H9 (cell line): Measurements from ENCODE around the gene SNTG2. TPM values are rescaled to one million over a fixed set of nuclear protein-coding genes. Genes with fewer than 3 reads are reported as not detected.

Experiments
- DNase-seq: peaks from one replicate; pipeline ENCODE4 v3.0.0-alpha.2; 2017
- H2AFZ ChIP-seq: one replicate; pipeline ENCODE4 v1.6.1; 2013; ENCODE audit warnings: mild to moderate bottlenecking, low read length, control low read depth, moderate library complexity
- H2AK5ac ChIP-seq: 2 replicates; pipeline ENCODE4 v1.6.1; 2013; ENCODE audit warnings: low read length, control low read depth, mixed read lengths; ENCODE audit not compliant: insufficient read length
- H2BK120ac ChIP-seq: one replicate; pipeline ENCODE4 v1.6.1; 2013; ENCODE audit warnings: low read depth, mild to moderate bottlenecking, low read length, control low read depth, inconsistent platforms; ENCODE audit not compliant: poor library complexity, severe bottlenecking
- H2BK12ac ChIP-seq: 2 replicates; pipeline ENCODE4 v1.6.1; 2013; ENCODE audit warnings: low read length, control low read depth, mixed read lengths, low read depth; ENCODE audit not compliant: insufficient read length
- H2BK15ac ChIP-seq: 2 replicates; pipeline ENCODE4 v1.6.1; 2013; ENCODE audit warnings: low read depth, low read length, control low read depth
- H2BK20ac ChIP-seq: one replicate; pipeline ENCODE4 v1.6.1; 2013; ENCODE audit warnings: low read depth, mild to moderate bottlenecking, low read length, control low read depth, inconsistent platforms; ENCODE audit not compliant: poor library complexity, severe bottlenecking
- H2BK5ac ChIP-seq: 2 replicates; pipeline ENCODE4 v1.6.1; 2013; ENCODE audit warnings: low read length, control low read depth, mixed read lengths; ENCODE audit not compliant: insufficient read length
- H3K14ac ChIP-seq: 2 replicates; pipeline ENCODE4 v1.6.1; 2013; ENCODE audit warnings: low read length, control low read depth; ENCODE audit not compliant: insufficient read depth
- H3K18ac ChIP-seq: 2 replicates; pipeline ENCODE4 v1.6.1; 2013; ENCODE audit warnings: low read depth, mild to moderate bottlenecking, mixed read lengths, low read length, control low read depth; ENCODE audit not compliant: insufficient read length
- H3K23ac ChIP-seq: 2 replicates; pipeline ENCODE4 v1.6.1; 2013; ENCODE audit warnings: low read length, control low read depth, mixed read lengths, low read depth; ENCODE audit not compliant: insufficient read length
- H3K23me2 ChIP-seq: 2 replicates; pipeline ENCODE4 v1.6.1; 2013; ENCODE audit warnings: low read depth, mild to moderate bottlenecking, mixed read lengths, low read length, control low read depth; ENCODE audit not compliant: insufficient read length, poor library complexity, severe bottlenecking
- H3K27ac ChIP-seq: 2 replicates; pipeline ENCODE4 v1.5.1; 2013; ENCODE audit warnings: low read length, control low read depth, mixed read lengths, low read depth; ENCODE audit not compliant: insufficient read length
- H3K27me3 ChIP-seq: 2 replicates; pipeline ENCODE4 v1.6.1; 2013; ENCODE audit warnings: low read length, control low read depth, inconsistent platforms; ENCODE audit not compliant: insufficient read depth
- H3K4ac ChIP-seq: 2 replicates; pipeline ENCODE4 v1.6.1; 2013; ENCODE audit warnings: low read depth, mild to moderate bottlenecking, control low read depth, inconsistent platforms, low read length, moderate library complexity
- H3K4me1 ChIP-seq: 2 replicates; pipeline ENCODE4 v1.6.1; 2013; ENCODE audit warnings: low read length, control low read depth, inconsistent platforms; ENCODE audit not compliant: insufficient read depth
- H3K4me2 ChIP-seq: 2 replicates; pipeline ENCODE4 v1.6.1; 2013; ENCODE audit warnings: low read length, control low read depth, mixed read lengths; ENCODE audit not compliant: insufficient read length, insufficient read depth
- H3K56ac ChIP-seq: 2 replicates; pipeline ENCODE4 v1.6.1; 2013; ENCODE audit warnings: low read depth, mild to moderate bottlenecking, mixed read lengths, low read length, control low read depth; ENCODE audit not compliant: insufficient read length
- H3K79me1 ChIP-seq: 2 replicates; pipeline ENCODE4 v1.6.1; 2013; ENCODE audit warnings: low read depth, mild to moderate bottlenecking, moderate library complexity, low read length, control low read depth, inconsistent platforms; ENCODE audit not compliant: insufficient read depth, poor library complexity, severe bottlenecking
- H3K79me2 ChIP-seq: 2 replicates; pipeline ENCODE4 v1.6.1; 2013; ENCODE audit warnings: low read length, control low read depth, inconsistent platforms; ENCODE audit not compliant: insufficient read depth
- H3K9ac ChIP-seq: 2 replicates; pipeline ENCODE4 v1.6.1; 2013; ENCODE audit warnings: low read length, control low read depth, mixed read lengths; ENCODE audit not compliant: insufficient read length; ENCODE audit errors: extremely low read depth
- H3K9me3 ChIP-seq: one replicate; pipeline ENCODE4 v1.6.1; 2013; ENCODE audit warnings: low read depth, low read length, inconsistent platforms; ENCODE audit not compliant: control insufficient read depth
- H3T11ph ChIP-seq: one replicate; pipeline ENCODE4 v1.6.1; 2013; ENCODE audit warnings: mild to moderate bottlenecking, low read length, control low read depth, inconsistent platforms
- H4K20me1 ChIP-seq: one replicate; pipeline ENCODE4 v1.6.1; 2013; ENCODE audit not compliant: control insufficient read depth, insufficient read length, insufficient read depth
- H4K5ac ChIP-seq: 2 replicates; pipeline ENCODE4 v1.6.1; 2013; ENCODE audit warnings: low read depth, mild to moderate bottlenecking, mixed read lengths, low read length, control low read depth; ENCODE audit not compliant: insufficient read length
- H4K8ac ChIP-seq: replicated peaks from 2 replicates; pipeline ENCODE4 v1.6.1; 2013; ENCODE audit warnings: low read length, control low read depth, mixed read lengths, low read depth; ENCODE audit not compliant: insufficient read length
- H4K91ac ChIP-seq: 2 replicates; pipeline ENCODE4 v1.6.1; 2013; ENCODE audit warnings: low read depth, mild to moderate bottlenecking, moderate library complexity, mixed read lengths, low read length, control low read depth; ENCODE audit not compliant: insufficient read length
- H3K27ac Mint-ChIP-seq, 3 experiments: 2 replicates in 2 of 3; 3 replicates in 1 of 3; pipeline ENCODE4 v1.8.0; 2020 to 2021; ENCODE audit warnings: mixed read lengths in 3 of 3, mild to moderate bottlenecking in 1 of 3, moderate library complexity in 1 of 3
- H3K27me3 Mint-ChIP-seq: 2 replicates; pipeline ENCODE4 v1.8.0; 2021; ENCODE audit warnings: low read depth, mild to moderate bottlenecking, moderate library complexity, mixed read lengths
- H3K36me3 Mint-ChIP-seq, 3 experiments: 2 replicates in 2 of 3; 3 replicates in 1 of 3; pipeline ENCODE4 v1.8.0; 2020 to 2021; ENCODE audit warnings: low read depth in 3 of 3, mixed read lengths in 3 of 3; ENCODE audit not compliant: insufficient read depth in 1 of 3
- H3K4me1 Mint-ChIP-seq, 2 experiments: 2 replicates each; pipeline ENCODE4 v1.8.0; 2020; ENCODE audit warnings: mixed read lengths in 2 of 2
- H3K4me3 Mint-ChIP-seq, 2 experiments: 2 replicates in 1 of 2; 3 replicates in 1 of 2; pipeline ENCODE4 v1.8.0; 2020 to 2021; ENCODE audit warnings: mild to moderate bottlenecking in 2 of 2, mixed read lengths in 2 of 2, moderate library complexity in 1 of 2
- H3K9me3 Mint-ChIP-seq, 2 experiments: 2 replicates in 1 of 2; 3 replicates in 1 of 2; pipeline ENCODE4 v1.8.0; 2020; ENCODE audit warnings: mild to moderate bottlenecking in 2 of 2, mixed read lengths in 2 of 2, moderate library complexity in 1 of 2
- WGBS: extraction: QIAGEN DNeasy Blood & Tissue Kit; methylation state at CpG from one replicate; pipeline ENCODE4 v1.1.7; 2013; ENCODE audit warnings: missing lambda C conversion rate, low lambda C conversion rate, mixed read lengths; ENCODE audit not compliant: insufficient read length; ENCODE audit errors: extremely low coverage; 5-methylcytosine and 5-hydroxymethylcytosine counted together
- total RNA-seq: library from RNA; stranded (reverse); gene quantifications from 2 replicates; pipeline ENCODE4 v1.2.1, GENCODE V29; 2021
- TF ChIP-seq, protein P1 (sequence below): fragments of 200-600 bp; sonication (generic); conservative IDR thresholded peaks from 3 replicates; pipeline ENCODE4 v1.8.0; 2021; ENCODE audit warnings: antibody characterized with exemption, mild to moderate bottlenecking

Gene SNTG2
- total RNA-seq, 1 experiment from 2014 or later, result 13.2 TPM

DNA sequence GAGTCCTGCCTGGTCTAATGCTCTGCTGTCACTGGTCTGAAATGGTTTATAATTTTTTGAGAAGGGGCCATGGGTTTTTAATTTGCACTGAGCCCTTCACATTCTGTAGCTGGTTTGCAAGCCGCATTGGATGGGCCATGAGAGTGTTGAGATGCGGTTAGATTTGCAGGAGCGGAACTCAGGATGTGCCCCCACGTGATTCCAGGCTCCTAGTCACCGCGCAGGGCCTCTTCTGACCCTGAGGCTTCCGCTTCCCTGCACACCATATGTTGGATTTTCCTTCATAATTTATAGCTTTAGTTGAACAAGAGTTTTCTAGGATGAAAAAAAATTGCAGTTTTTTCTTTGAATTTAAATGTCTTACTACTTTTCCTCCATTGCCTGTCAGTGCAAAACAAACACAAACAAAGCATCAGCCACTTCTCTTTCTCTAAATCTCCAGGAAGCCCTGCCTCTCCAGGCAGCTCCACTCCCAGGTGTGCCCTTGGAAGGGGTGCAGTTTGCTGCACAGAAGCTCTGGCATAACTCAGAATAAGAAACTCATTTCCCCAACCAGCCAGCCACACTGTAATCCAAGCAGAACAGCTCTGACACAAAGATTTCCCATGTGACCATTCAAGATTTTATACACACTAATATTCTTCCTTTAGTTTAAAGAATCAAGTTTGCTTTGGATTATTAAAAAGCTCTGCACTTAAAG, 444.2 kb downstream of the SNTG2 start:
- no peaks in the 10 kb centered on the region for H3K79me1 ChIP-seq
- no peak overlapping the region for H3K9ac ChIP-seq
- H3K9me3 Mint-ChIP-seq, result peaks cover 2 to 3% of the 10 kb centered on the region in 2 experiments; a peak in 4 of 5 replicates
- no peak overlapping the region for H2AFZ ChIP-seq
- H2BK15ac ChIP-seq, result no peak overlapping the region
- H3K27ac Mint-ChIP-seq, result no peak overlapping the region
- no peak overlapping the region for H2BK20ac ChIP-seq
- H3K27ac ChIP-seq, result no peak overlapping the region
- H3K4me2 ChIP-seq, result no peak overlapping the region
- H3K23me2 ChIP-seq, result no peaks in the 10 kb centered on the region
- no peak overlapping the region for H4K8ac ChIP-seq
- H3K23ac ChIP-seq, result no peak overlapping the region
- no peak overlapping the region for H3K4ac ChIP-seq
- no peak overlapping the region for H3T11ph ChIP-seq
- no peak overlapping the region for H3K56ac ChIP-seq
- H3K79me2 ChIP-seq, result no peaks in the 10 kb centered on the region
- DNase-seq, result no peak
- H3K36me3 Mint-ChIP-seq, result peaks cover 0 to 3% (median 0%) of the 10 kb centered on the region in 3 experiments; a peak in 1 of 7 replicates
- H4K20me1 ChIP-seq, result no peaks in the 10 kb centered on the region
- H3K27me3 ChIP-seq, result no peaks in the 10 kb centered on the region
- no peak overlapping the region for H4K91ac ChIP-seq
- no peaks in the 10 kb centered on the region for H3K4me1 ChIP-seq
- no peak overlapping the region for H4K5ac ChIP-seq
- no peak overlapping the region for H3K14ac ChIP-seq
- H3K18ac ChIP-seq, result no peak overlapping the region
- peaks cover 44% of the 10 kb centered on the region for H3K27me3 Mint-ChIP-seq
- H2BK12ac ChIP-seq, result no peak overlapping the region
- H2AK5ac ChIP-seq, result no peak overlapping the region
- H3K4me3 Mint-ChIP-seq, result no peak overlapping the region
- H3K4me1 Mint-ChIP-seq, result peaks cover 5 to 12% of the 10 kb centered on the region in 2 experiments; a peak in 1 of 4 replicates
- H2BK5ac ChIP-seq, result no peak overlapping the region
- H2BK120ac ChIP-seq, result no peak overlapping the region
- WGBS, result no CpG with 5 or more reads among the region's 7 CpGs
- TF ChIP-seq, protein P1, sequence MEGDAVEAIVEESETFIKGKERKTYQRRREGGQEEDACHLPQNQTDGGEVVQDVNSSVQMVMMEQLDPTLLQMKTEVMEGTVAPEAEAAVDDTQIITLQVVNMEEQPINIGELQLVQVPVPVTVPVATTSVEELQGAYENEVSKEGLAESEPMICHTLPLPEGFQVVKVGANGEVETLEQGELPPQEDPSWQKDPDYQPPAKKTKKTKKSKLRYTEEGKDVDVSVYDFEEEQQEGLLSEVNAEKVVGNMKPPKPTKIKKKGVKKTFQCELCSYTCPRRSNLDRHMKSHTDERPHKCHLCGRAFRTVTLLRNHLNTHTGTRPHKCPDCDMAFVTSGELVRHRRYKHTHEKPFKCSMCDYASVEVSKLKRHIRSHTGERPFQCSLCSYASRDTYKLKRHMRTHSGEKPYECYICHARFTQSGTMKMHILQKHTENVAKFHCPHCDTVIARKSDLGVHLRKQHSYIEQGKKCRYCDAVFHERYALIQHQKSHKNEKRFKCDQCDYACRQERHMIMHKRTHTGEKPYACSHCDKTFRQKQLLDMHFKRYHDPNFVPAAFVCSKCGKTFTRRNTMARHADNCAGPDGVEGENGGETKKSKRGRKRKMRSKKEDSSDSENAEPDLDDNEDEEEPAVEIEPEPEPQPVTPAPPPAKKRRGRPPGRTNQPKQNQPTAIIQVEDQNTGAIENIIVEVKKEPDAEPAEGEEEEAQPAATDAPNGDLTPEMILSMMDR, result no peak
- no peaks in the 10 kb centered on the region for H3K9me3 ChIP-seq
